Measurements from ENCODE around the gene PPM1D.

The PPM1D gene

GRCh38 chr17:60712675-60713074, 112.7 kb downstream of the PPM1D start:
- TF ChIP-seq, protein P1, sequence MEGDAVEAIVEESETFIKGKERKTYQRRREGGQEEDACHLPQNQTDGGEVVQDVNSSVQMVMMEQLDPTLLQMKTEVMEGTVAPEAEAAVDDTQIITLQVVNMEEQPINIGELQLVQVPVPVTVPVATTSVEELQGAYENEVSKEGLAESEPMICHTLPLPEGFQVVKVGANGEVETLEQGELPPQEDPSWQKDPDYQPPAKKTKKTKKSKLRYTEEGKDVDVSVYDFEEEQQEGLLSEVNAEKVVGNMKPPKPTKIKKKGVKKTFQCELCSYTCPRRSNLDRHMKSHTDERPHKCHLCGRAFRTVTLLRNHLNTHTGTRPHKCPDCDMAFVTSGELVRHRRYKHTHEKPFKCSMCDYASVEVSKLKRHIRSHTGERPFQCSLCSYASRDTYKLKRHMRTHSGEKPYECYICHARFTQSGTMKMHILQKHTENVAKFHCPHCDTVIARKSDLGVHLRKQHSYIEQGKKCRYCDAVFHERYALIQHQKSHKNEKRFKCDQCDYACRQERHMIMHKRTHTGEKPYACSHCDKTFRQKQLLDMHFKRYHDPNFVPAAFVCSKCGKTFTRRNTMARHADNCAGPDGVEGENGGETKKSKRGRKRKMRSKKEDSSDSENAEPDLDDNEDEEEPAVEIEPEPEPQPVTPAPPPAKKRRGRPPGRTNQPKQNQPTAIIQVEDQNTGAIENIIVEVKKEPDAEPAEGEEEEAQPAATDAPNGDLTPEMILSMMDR (IDR thresholded peaks at IDR 0.05; ENCODE audit: low read depth, low read length), result no peak
- TF ChIP-seq MYC (IDR thresholded peaks at IDR 0.05; ENCODE audit: low read depth, low read length), result no peak
- TF ChIP-seq, protein P2, sequence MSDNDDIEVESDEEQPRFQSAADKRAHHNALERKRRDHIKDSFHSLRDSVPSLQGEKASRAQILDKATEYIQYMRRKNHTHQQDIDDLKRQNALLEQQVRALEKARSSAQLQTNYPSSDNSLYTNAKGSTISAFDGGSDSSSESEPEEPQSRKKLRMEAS (IDR thresholded peaks at IDR 0.05; ENCODE audit: low read depth, low read length), result no peak
- TF ChIP-seq POLR2A (IDR thresholded peaks at IDR 0.05; ENCODE audit: extremely low read depth, insufficient read length), result no peak
- no peak overlapping the region for H3K4me3 ChIP-seq (ENCODE audit: low read depth, low read length)
- no peak for DNase-seq (ENCODE audit: low read depth)

DNA sequence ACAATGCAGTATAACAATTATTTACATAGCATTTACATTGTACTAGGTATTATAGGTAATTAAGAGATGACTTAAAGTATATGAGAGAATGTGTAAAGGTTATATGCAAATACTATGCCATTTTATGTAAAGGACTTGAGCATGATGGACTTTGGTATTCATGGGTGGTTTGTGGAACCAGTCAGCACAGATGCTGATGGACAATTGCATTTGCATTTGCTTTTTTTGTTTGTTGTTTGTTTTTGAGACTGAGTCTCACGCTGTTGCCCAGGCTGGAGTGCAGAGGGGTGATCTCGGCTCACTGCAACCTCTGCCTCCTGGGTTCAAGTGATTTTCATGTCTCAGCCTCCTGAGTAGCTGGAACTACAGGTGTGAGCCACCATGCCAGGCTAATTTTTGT, 113.6 kb downstream of the PPM1D start:
- TF ChIP-seq MYC (IDR thresholded peaks at IDR 0.05; ENCODE audit: low read depth, low read length) (no peak), POLR2A (IDR thresholded peaks at IDR 0.05; ENCODE audit: extremely low read depth, insufficient read length) (no peak)
- TF ChIP-seq, protein P2 (IDR thresholded peaks at IDR 0.05; ENCODE audit: low read depth, low read length), result no peak
- TF ChIP-seq, protein P1 (IDR thresholded peaks at IDR 0.05; ENCODE audit: low read depth, low read length), result no peak
- no peak overlapping the region for H3K4me3 ChIP-seq (ENCODE audit: low read depth, low read length)
- no peak for DNase-seq (ENCODE audit: low read depth)
